HepG2 (cell line): Measurements from ENCODE around the gene CLASP1.

Experiments used
- CERS6 ChIP-seq: sonication (generic); formaldehyde crosslinking; IDR thresholded peaks from 2 replicates; pipeline ENCODE4 v1.5.0; 2020; ENCODE audit warnings: missing genetic modification reagents
- CTCF ChIP-seq: sonication (generic); formaldehyde crosslinking; IDR thresholded peaks from 2 replicates; pipeline ENCODE4 v1.5.0; 2020; ENCODE audit warnings: mild to moderate bottlenecking, missing genetic modification reagents, moderate library complexity
- HHEX ChIP-seq: IDR thresholded peaks from 2 replicates; pipeline ENCODE4 v1.6.1; 2016; ENCODE audit warnings: control low read depth
- HOMEZ ChIP-seq: IDR thresholded peaks from 2 replicates; pipeline ENCODE4 v1.6.1; 2016; ENCODE audit warnings: low read depth
- HOXA3 ChIP-seq: sonication (generic); formaldehyde crosslinking; IDR thresholded peaks from 2 replicates; pipeline ENCODE4 v1.5.0; 2020; ENCODE audit warnings: missing genetic modification reagents
- IKZF5 ChIP-seq: IDR thresholded peaks from 2 replicates; pipeline ENCODE4 v1.6.1; 2018; ENCODE audit warnings: missing genetic modification reagents, mild to moderate bottlenecking, missing compliant biosample characterization
- IRF1 ChIP-seq: sonication (generic); formaldehyde crosslinking; IDR thresholded peaks from 2 replicates; pipeline ENCODE4 v1.4.0; 2020; ENCODE audit warnings: low read depth, mild to moderate bottlenecking, missing genetic modification reagents
- NFE2L1 ChIP-seq: sonication (generic); formaldehyde crosslinking; IDR thresholded peaks from 2 replicates; pipeline ENCODE4 v1.4.0; 2020; ENCODE audit warnings: missing genetic modification reagents, mild to moderate bottlenecking, borderline replicate concordance
- NR2C2 ChIP-seq: sonication (generic); formaldehyde crosslinking; IDR thresholded peaks from 2 replicates; pipeline ENCODE4 v1.4.0; 2020; ENCODE audit warnings: missing genetic modification reagents, mild to moderate bottlenecking, moderate library complexity, borderline replicate concordance
- POLR2A ChIP-seq, 2 experiments: IDR thresholded peaks; 2 replicates each; pipeline ENCODE4 v1.6.1; 2011; ENCODE audit warnings: low read depth in 2 of 2, low read length in 2 of 2, mild to moderate bottlenecking in 1 of 2, moderate library complexity in 1 of 2; ENCODE audit not compliant: insufficient read depth in 1 of 2
- RFX1 ChIP-seq: fragments of 450-650 bp; IDR thresholded peaks from 2 replicates; pipeline ENCODE4 v1.6.1; 2017
- ZFX ChIP-seq: sonication (generic); formaldehyde crosslinking; IDR thresholded peaks from 2 replicates; pipeline ENCODE4 v1.4.0; 2020; ENCODE audit warnings: mild to moderate bottlenecking, low read depth, missing genetic modification reagents, moderate library complexity
- ZSCAN31 ChIP-seq: sonication (generic); formaldehyde crosslinking; IDR thresholded peaks from 2 replicates; pipeline ENCODE4 v1.5.0; 2020; ENCODE audit warnings: low read depth, mild to moderate bottlenecking, missing genetic modification reagents

GRCh38 chr2:121476684-121477083 lies 172.6 kb downstream of the CLASP1 start:
- TF ChIP-seq HHEX (no peak), RFX1 (no peak), CTCF (CRISPR knock-in tag) (no peak), IRF1 (CRISPR knock-in tag) (no peak), IKZF5 (CRISPR knock-in tag) (no peak), ZFX (no peak), HOXA3 (CRISPR knock-in tag) (no peak), CERS6 (no peak), ZSCAN31 (CRISPR knock-in tag) (no peak), POLR2A (IDR thresholded peaks at IDR 0.05; ENCODE audit: insufficient read depth in 1 of 2, low read depth in 2 of 2, low read length in 2 of 2) (no peak), NR2C2 (CRISPR knock-in tag) (no peak), HOMEZ (CRISPR knock-in tag) (no peak), NFE2L1 (CRISPR knock-in tag) (no peak)
